ENCODE results near the gene TNFSF12. TPM values are rescaled to one million over a fixed set of nuclear protein-coding genes. Genes with fewer than 3 reads are reported as not detected.

TNFSF12 gene
- total and polyA plus RNA-seq, 9 of the 15 experiments (the other 6 are each of a cell fraction or from before 2014, with no cell fraction given) = 0.03 to 0.95 (median 0.19) TPM; not detected in 3

- no peak for TF ChIP-seq CHD7 (IDR thresholded peaks at IDR 0.05; ENCODE audit: low read depth, low read length)
- peak; percentile 90 for TF ChIP-seq CUX1 (CRISPR knock-in tag; IDR thresholded peaks at IDR 0.05)
- peak; percentile 92 to 95 for TF ChIP-seq MNT (conservative IDR thresholded peaks at IDR 0.05)
- peak; percentile 64 to 95 (median 94) for TF ChIP-seq YY1 (IDR thresholded peaks at IDR 0.05; ENCODE audit: borderline replicate concordance in 1 of 3, control insufficient read depth in 1 of 3, extremely low read depth in 1 of 3, insufficient read depth in 3 of 3, insufficient read length in 1 of 3, insufficient replicate concordance in 2 of 3, low read depth in 1 of 3, low read length in 2 of 3)
- no peak; the same call in 1 of the 2 replicates for TF ChIP-seq MTA3 (IDR thresholded peaks at IDR 0.05; ENCODE audit: borderline replicate concordance)
These were observed 34.6 kb downstream of the TNFSF12 start, which contains the start of gene MPDU1 (continued) for GRCh38 chr17:7583253-7584109.
